Osteoblast (primary cell): ENCODE data around the gene LSM8. TPM values are rescaled to one million over a fixed set of nuclear protein-coding genes. Genes with fewer than 3 reads are reported as not detected.

Experiments
- DNase-seq: peaks from one replicate; pipeline ENCODE4 v3.0.0; 2011; ENCODE audit warnings: low spot score, mixed read lengths; ENCODE audit not compliant: insufficient read length; ENCODE audit errors: missing footprints
- H2AFZ ChIP-seq: 2 replicates; pipeline ENCODE4 v1.6.0; 2011; ENCODE audit warnings: mild to moderate bottlenecking, low read length
- H3K27ac ChIP-seq: 2 replicates; pipeline ENCODE4 v1.5.1; 2011; ENCODE audit warnings: mild to moderate bottlenecking, low read depth, low read length, moderate library complexity
- H3K27me3 ChIP-seq: 2 replicates; pipeline ENCODE4 v1.6.0; 2012; ENCODE audit warnings: mild to moderate bottlenecking, control low read depth, inconsistent platforms, low read length, moderate library complexity; ENCODE audit not compliant: insufficient read depth
- H3K36me3 ChIP-seq: 2 replicates; pipeline ENCODE4 v1.5.1; 2011; ENCODE audit warnings: mild to moderate bottlenecking, low read length, control low read depth, moderate library complexity; ENCODE audit not compliant: insufficient read depth
- H3K4me1 ChIP-seq: 2 replicates; pipeline ENCODE4 v1.5.1; 2011; ENCODE audit warnings: mild to moderate bottlenecking, low read length, control low read depth, moderate library complexity; ENCODE audit not compliant: insufficient read depth
- H3K4me2 ChIP-seq: 2 replicates; pipeline ENCODE4 v1.6.0; 2011; ENCODE audit warnings: mild to moderate bottlenecking, low read length; ENCODE audit not compliant: insufficient read depth
- H3K4me3 ChIP-seq: fragments of 200-600 bp; sonication (generic); 3 replicates; pipeline ENCODE4 v1.5.1; 2012; ENCODE audit warnings: mild to moderate bottlenecking, low read length, inconsistent platforms; ENCODE audit not compliant: insufficient read depth
- H3K79me2 ChIP-seq: 2 replicates; pipeline ENCODE4 v1.6.0; 2012; ENCODE audit warnings: mild to moderate bottlenecking, low read length, control low read depth, inconsistent platforms; ENCODE audit not compliant: insufficient read depth
- H3K9me3 ChIP-seq: 2 replicates; pipeline ENCODE4 v1.5.1; 2011; ENCODE audit warnings: low read depth, low read length, control low read depth
- H4K20me1 ChIP-seq: 2 replicates; pipeline ENCODE4 v1.6.0; 2012; ENCODE audit warnings: mild to moderate bottlenecking, low read length, control low read depth; ENCODE audit not compliant: insufficient read depth
- total RNA-seq: library from RNA; depleted of rRNA; stranded (reverse); fragments of >200 nt; gene quantifications from 2 replicates; pipeline ENCODE4 v1.2.3, GENCODE V29; 2012
- TF ChIP-seq, protein P1 (sequence below): IDR thresholded peaks from 2 replicates; pipeline ENCODE4 v1.5.1; 2011; ENCODE audit warnings: mild to moderate bottlenecking, low read depth, low read length, moderate library complexity; ENCODE audit errors: extremely low read depth

Gene LSM8
- total RNA-seq, 1 donor = 43.8 TPM

DNA sequence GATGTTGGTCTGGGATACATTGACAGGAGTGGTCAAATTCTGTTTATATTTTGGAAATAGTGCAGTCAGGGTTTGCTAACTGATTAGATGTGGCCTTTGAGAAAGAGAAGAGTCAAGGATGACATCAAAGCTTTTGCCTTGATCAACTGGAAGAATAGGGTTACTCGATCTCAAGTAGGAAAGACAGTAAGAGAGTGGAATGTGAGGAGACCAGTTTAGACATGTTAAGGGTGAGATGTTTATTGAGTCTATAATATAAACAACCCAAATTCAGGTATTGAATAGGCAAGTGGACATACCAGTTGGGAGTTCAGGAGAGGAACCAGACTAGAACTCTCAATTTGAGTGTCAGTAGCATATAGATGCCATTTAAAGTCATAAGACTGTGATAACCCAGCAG is 38.6 kb downstream of the LSM8 start:
- no peak for DNase-seq
- H2AFZ ChIP-seq = no peak overlapping the region
- H3K9me3 ChIP-seq = no peaks in the 10 kb centered on the region
- H3K4me3 ChIP-seq = no peak overlapping the region
- H3K36me3 ChIP-seq = no peaks in the 10 kb centered on the region
- no peaks in the 10 kb centered on the region for H3K27me3 ChIP-seq
- no peaks in the 10 kb centered on the region for H3K79me2 ChIP-seq
- no peaks in the 10 kb centered on the region for H4K20me1 ChIP-seq
- no peak overlapping the region for H3K4me2 ChIP-seq
- TF ChIP-seq, protein P1, sequence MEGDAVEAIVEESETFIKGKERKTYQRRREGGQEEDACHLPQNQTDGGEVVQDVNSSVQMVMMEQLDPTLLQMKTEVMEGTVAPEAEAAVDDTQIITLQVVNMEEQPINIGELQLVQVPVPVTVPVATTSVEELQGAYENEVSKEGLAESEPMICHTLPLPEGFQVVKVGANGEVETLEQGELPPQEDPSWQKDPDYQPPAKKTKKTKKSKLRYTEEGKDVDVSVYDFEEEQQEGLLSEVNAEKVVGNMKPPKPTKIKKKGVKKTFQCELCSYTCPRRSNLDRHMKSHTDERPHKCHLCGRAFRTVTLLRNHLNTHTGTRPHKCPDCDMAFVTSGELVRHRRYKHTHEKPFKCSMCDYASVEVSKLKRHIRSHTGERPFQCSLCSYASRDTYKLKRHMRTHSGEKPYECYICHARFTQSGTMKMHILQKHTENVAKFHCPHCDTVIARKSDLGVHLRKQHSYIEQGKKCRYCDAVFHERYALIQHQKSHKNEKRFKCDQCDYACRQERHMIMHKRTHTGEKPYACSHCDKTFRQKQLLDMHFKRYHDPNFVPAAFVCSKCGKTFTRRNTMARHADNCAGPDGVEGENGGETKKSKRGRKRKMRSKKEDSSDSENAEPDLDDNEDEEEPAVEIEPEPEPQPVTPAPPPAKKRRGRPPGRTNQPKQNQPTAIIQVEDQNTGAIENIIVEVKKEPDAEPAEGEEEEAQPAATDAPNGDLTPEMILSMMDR = no peak
- H3K27ac ChIP-seq = no peak overlapping the region
- H3K4me1 ChIP-seq = no peaks in the 10 kb centered on the region

DNA sequence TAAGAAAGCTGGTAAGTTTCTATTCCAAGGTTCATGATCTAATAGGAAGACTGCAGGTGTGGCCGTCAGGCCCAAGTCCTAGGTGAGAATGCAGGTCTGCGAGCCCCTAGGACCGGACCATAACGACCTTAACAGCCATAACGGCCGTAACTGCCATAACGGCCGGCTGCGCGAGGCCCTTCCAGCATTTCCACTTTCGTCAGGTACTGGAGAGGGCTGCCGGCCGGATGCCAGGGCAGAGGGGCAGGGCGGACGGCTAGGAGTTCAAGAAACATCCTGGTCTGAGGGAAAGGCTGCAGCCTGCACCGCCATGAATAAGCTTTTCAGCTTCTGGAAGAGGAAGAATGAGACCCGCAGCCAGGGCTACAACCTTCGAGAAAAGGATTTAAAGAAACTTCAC is 40.6 kb downstream of the LSM8 start, which contains the start of gene ANKRD7:
Gene ANKRD7 (plus strand): TSS at position 184 of the 400 bp plus-strand sequence. CDS start 127 bp downstream, at position 311.
- Histone ChIP-seq H3K36me3 (no peaks in the 10 kb centered on the region), H3K27ac (no peak within 1 kb of the TSS), H3K4me3 (no peak within 1 kb of the TSS), H3K4me2 (no peak within 1 kb of the TSS), H3K27me3 (no peaks in the 10 kb centered on the region), H3K9me3 (no peaks in the 10 kb centered on the region), H4K20me1 (no peaks in the 10 kb centered on the region), H3K79me2 (no peaks in the 10 kb centered on the region), H2AFZ (no peak within 1 kb of the TSS), H3K4me1 (no peaks in the 10 kb centered on the region)
- TF ChIP-seq, protein P1 = no peak
- DNase-seq = no peak

DNA sequence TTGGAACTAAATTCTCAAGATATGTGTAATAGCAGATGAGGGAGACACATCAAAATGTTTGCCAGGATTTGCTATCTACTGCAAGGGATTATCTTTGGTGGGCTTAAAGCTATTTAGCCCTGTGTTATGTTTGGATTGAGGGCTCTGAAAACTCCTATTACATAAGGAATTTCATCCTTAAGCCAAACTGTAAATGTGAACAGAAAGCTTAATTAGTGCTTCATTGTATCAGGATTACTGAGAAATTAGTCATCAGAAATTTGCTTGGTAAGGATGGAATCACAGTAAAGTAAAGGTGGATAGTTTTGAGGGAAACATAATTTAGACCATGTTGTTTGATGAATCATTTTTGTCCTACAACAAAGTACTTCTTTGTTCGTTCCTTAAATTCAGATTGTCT is 48.9 kb downstream of the LSM8 start:
- H4K20me1 ChIP-seq = no peaks in the 10 kb centered on the region
- H3K27me3 ChIP-seq = no peaks in the 10 kb centered on the region
- H2AFZ ChIP-seq = no peak overlapping the region
- no peaks in the 10 kb centered on the region for H3K79me2 ChIP-seq
- no peaks in the 10 kb centered on the region for H3K9me3 ChIP-seq
- no peak overlapping the region for H3K27ac ChIP-seq
- no peak overlapping the region for H3K4me2 ChIP-seq
- H3K4me1 ChIP-seq = no peaks in the 10 kb centered on the region
- H3K36me3 ChIP-seq = no peaks in the 10 kb centered on the region
- no peak overlapping the region for H3K4me3 ChIP-seq
- DNase-seq = no peak
- TF ChIP-seq, protein P1 = no peak

DNA sequence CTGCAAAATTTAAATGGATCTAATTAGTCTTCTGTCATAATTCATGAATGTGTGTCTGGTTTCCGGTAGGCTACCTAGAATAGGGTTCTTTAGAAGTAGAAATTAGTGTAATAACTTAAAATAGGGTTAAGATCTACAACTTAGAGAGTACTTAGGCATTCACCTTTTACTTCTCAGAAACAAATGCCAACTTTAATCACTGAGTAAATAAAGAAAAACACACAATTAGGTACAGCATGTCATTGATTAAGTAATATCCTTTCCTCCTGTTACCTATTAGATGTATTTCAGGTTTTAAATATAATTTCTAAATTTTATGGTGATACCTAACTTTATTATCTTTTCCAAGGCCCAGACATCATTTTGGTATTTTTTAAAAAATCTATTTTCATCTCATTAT is 49.8 kb downstream of the LSM8 start:
- no peaks in the 10 kb centered on the region for H3K79me2 ChIP-seq
- H3K36me3 ChIP-seq = no peaks in the 10 kb centered on the region
- no peak overlapping the region for H3K27ac ChIP-seq
- TF ChIP-seq, protein P1 = no peak
- no peaks in the 10 kb centered on the region for H4K20me1 ChIP-seq
- no peaks in the 10 kb centered on the region for H3K4me1 ChIP-seq
- no peak for DNase-seq
- H3K4me2 ChIP-seq = no peak overlapping the region
- no peaks in the 10 kb centered on the region for H3K9me3 ChIP-seq
- H3K4me3 ChIP-seq = no peak overlapping the region
- no peak overlapping the region for H2AFZ ChIP-seq
- H3K27me3 ChIP-seq = no peaks in the 10 kb centered on the region
